HG03045 (cell line): Measurements from ENCODE around the gene INTS1.

ENCODE experiments used
- ATAC-seq: cut with Tn5 transposase; IDR thresholded peaks from one replicate; pipeline ENCODE4 v1.9.1; 2021; ENCODE audit warnings: mild to moderate bottlenecking, moderate library complexity; ENCODE audit not compliant: unreplicated experiment

Gene INTS1

DNA sequence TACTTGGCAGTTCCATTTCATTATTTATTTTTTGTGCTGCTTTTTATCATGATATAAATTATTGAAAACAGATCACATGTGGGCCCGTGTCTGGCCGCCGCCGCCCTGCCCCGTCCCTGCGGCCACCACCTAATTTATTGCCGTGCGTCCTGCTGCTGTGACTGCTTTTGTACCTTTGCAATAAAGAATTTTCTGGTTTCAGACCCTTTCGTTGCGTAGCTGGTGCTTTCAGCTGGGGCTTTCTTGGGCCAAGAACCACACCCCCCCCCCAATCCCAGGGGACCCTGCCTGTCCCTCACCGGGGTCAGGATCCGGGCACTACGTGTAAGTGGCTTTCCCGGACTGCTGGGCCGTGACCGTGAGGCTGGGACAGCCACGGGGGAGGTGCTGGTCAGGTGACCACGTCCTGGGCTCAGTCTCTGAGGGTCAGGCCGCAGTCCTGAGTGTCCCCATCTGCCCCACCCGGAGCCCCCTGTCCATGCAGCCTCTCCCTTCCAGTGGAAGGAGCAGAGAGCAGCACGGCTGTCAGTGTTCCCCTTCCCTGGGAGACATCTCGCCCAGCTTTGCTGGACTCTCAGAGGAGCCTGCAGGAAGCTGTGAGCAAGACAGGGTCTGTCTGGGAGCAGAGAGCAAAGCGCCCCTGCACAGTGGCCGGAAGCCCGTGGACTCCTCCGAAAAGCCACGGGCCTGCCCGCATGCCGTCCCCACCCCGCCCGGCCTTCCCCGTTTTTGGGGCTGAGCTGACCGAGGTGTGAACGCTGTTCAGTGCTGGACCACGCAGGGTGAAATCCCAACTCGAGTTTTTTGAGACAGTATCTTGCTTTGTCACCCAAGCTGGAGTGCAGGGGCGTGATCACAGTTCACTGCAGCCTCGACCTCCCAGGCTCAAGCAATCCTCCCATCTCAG is 38.9 kb upstream of the INTS1 start:
- ATAC-seq, result no peak

DNA sequence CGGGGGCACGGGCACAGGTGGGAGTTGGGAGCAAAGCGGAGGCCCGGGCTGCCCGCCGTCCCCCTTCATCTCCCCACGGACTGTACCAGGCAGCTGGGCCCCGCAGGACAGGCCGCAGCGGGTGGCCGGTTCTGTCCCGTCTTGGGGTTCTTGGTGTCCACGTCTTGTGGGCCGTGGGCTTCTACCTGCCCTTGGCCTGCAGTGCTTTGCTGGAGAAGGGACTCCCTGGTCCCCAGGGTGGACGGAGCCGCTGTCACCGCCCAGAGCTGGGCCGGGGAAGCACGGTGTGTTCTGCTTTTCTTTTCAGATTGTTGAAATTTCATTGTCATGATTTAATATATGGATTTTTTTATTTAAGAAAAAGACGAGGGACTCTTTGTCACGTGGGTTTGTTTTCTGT is 38.1 kb upstream of the INTS1 start:
- no peak for ATAC-seq

DNA sequence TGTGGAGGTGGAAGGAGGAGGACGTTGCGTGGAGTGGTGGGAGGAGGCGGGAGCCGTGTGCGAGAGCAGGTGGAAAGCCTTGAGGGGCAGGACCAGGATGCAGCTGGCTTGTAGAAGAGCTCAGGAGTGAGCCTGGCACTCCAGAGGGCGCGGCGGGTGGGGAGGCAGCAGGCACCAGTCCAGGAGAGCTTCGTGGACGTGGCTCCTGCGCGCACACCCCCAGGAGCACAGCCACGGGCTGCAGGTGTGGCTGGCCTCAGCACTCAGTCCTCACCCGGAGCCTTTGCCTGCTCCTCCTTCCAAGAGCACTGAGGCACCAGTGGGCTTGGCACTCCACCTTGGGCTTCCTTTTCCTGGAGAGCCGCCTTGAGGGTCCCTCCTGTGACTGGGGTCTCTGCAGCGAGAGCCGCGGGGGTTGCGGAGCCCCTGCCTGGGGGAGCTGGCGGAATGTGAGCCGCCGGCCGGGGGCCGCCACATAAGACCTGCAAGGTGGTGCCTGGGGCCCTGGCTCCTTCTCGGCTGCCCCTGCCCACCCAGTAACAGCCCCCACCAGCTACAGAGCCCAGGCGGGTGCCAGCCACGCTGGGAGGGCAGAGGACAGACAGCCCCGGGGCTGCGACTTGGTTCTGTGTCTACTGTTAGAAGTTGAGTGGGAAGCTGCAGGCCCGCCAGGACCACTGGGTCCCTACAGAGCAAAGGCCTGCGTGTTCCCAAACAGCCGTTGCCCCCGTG is 37.4 kb upstream of the INTS1 start:
- no peak for ATAC-seq

DNA sequence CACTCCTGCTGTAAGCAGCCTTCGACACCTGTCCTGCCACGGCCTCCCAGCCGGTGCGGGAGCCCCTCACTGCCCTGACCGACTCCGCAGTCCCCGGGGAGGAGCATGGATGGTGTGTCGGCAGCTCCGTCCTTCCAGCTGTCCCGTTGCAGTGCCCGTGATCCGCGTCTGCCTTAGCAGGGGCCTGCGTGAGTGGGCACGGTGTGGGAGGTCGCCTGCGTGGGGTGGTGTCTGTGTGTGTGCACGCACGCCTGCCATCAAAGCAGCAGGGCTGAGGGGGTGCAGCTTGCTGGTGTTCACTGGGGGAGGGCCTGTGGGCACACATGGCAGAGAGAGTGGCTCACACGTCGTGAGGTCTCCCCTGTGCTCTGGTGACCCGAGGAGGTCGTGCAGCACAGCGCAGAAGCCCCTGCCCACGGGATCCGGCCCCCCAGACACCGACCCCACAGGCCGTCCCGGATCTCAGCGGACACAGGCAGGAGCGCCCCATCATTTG is 36.6 kb upstream of the INTS1 start:
- no peak for ATAC-seq

DNA sequence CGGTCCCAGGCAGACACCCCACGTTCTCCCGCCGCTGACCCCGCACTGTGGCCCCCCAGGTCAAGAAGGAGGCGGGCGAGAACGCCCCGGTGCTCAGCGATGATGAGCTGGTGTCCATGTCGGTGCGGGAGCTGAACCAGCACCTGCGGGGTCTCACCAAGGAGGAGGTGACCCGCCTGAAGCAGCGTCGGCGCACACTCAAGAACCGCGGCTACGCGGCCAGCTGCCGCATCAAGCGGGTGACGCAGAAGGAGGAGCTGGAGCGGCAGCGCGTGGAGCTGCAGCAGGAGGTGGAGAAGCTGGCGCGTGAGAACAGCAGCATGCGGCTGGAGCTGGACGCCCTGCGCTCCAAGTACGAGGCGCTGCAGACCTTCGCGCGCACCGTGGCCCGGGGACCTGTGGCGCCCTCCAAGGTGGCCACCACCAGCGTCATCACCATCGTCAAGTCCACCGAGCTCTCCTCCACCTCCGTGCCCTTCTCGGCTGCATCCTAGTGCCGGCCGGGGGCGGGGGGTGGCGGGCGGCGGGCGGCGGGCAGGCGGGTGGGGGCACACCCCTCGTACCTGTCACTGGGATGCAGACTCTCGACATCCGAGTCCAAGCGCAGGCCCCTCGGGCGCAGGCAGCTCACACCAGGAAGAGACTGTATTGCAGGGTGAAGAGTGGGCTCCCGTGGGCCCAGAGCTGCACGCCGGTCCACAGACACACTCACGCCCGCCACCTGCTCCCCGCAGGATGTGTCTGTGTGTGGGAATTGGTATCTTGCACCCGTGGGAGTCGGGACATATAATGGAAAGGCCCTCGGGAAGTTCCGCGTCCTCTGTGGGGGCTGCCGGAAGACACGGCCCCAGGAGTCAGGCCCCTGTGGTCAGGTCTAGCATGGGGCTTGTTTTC is 35.9 kb upstream of the INTS1 start:
- no peak for ATAC-seq

DNA sequence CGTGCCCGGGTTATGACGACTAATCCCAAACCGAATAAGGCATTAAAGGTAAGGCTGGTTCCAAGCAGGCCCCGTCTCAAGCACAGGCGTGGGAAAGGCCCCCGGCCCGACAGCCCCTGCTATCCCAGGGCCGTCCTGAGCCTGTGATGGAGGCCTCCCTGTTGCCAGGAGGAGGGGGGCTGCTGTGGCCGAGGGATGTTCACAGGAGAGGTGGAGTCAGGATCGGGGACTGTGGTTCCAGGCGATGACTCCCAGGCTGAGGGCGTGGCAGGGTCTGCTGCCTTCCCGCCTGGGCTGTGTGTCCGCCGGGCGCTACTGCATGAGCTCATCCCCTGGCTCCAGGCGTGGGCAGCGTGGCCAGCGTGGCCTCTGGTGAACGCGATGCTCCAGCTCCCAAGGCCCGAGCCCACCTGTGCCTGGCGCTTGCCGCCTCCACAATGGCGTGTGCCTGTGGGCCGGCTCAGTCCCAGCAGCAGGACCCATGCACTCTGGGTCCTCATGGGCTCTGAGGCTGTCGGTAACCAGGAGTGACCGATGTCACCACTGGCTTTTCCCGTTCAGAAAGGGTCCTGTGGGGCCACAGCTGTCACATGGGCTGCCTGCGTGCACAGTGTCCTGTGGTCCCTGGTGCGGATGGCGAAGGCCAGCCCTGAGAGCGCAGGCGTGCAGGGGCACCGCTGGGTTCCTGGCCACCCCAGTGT is 35.1 kb upstream of the INTS1 start:
- ATAC-seq, result no peak

DNA sequence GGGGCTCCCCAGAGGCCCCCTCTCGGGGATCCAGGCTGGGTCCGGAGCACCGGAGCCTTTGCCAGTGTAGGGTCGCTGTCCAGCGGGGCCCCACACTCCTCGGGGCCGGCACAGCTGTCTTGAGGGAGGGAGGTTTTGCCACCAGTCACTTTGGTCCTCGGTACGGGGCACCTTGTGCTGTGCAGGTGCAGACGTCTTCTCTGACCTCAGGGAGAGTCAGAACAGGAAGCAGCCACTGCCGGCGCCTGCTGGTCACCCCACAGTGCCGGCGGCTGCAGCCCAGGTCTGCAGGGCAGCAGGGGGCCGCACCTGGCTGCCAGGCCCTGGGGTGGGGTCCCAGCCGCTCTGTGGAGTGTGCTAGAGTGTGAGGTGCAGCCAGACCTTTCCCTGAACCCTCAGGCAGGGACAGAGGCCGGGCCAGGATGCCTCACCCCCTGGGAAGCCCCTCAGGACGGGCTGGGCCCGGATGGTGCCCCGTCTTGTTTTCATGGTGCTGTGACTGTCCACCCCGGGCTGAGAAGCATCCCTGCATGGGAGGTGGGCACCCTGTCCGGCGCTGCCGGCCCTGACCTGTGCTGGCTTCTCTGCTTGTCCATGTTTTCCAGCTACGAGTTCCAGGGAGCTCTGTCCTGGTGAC is 34.5 kb upstream of the INTS1 start:
- no peak for ATAC-seq

DNA sequence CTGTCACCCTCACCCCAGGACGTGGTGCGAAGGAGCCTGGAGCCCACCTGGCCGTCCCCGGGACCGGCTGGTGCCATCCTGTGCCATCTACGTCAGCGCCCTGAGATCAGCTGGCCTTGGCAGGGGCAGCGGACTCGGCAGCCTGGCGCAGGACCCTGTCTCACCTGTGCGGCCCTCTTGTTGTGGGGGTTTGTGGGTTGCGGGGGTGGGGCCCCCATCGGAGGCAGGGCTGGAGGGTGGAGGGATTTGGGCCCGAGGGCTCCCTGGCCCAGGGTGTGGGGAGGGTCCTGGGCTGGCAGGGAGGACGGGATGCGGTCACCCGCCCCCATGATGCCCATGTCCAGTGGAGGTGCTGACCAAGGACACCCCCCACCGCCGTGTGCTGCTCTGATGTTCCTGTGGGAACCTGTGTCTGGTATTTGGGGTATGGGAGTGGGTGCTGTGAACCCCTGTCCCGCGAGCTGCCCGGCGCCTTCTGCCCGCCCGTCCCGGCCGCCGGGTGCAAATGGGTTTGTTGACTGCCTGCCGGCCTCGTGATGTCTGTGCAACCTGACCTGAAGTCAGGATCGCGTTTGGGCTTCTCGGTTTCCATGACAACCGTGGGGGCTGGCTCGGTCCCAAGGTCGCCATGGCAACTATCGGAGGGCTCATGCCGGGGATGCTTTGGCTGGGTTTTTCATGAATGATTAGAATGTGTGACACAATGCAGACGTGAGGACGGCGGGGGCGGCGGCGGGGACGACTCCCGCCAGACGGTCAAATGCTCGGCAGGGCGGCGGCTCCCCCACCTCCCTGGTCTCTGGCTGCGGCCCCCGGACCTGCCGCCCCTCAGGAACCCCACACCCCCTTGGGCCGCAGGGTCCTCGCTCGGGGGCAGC is 33.6 kb upstream of the INTS1 start:
- ATAC-seq, result no peak

DNA sequence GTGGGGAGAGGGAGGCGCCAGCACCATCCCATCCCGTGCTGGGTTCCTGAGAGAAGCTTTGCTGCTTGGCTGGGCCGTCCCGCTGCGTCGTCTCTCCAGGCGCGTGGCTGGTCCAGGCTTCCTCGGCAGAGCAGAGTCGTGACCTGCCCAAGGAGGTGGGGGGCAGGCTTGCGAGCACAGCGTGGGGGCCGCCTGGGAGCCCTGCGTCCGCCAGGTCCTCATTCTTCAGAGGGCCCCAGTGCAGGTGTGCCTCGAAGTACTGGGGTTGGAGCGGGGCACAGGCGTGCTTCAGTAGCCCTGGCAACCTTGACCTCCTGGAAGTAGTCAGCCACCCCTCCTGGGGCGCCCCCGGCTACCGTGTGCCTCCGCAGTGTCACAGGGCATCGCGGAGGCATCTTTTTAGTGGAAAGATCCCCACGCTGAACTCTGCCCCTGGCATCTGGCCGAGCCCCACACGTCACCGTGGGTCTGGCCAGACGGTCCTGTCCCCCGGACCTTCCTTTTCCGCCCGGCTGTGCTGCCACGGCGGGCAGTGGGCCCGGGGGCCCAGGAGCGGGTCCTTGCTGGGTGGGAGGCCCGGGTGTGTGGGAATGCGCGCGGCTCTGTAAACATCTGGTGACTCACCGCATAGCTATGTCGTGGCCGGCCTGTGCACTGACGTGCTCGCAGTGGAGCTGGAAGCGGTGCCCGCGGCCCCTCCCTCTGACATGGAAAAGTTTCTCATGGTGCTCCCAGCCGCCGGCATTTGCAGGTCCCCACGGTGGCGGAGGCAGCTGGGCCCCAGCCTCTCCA is 32.8 kb upstream of the INTS1 start:
- no peak for ATAC-seq

DNA sequence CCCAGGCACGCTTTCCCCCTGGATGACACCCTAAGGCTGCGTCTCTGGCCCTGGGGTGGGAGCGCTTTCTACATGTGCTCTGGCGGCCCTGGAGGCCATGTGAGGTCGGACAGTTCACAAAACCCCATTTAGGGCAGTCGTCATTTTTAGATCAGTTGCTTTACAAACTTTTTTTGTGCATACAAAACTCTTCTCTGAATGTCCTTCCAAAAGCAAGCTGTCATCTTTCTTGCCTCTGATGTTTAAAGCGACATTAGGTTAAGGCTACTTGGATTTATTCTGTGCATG is 32.2 kb upstream of the INTS1 start:
- no peak for ATAC-seq

DNA sequence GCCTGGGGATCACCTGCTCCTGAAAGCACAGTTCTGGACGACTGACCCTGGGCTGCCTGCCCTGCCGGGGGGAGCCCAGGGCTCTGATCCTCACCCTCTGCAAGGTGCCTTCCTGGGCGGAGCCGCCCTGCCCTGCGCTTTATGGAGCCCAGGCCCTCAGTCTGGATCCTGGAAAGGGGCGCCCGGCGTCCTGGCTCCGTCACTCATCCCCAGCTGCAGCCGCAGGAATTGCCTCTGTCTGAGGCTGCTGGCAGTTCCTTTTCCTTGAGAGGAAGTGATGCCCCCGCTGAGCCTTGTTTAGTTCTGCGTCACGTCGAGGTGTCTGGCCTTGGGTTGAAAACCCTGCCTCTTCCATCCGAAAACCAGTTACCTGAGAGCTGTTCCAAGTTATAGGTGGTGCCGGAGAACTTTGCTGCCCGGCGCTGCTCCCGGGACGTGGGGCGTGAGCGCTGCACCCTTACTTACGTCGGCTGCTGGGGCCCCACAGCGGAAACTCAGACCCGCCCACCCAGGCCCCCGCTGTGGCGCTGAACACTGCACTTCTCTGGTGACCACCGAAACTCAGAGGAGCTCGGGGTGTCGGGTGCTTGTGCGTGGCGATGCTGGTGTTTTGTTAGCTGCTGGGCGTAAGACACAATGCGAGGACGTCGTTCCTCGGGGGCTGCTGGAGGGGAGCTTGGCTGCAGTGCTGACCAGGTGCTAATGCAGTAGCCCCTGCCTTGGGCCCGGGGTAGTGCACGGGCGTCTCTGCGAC is 31.7 kb upstream of the INTS1 start:
- ATAC-seq, result no peak

DNA sequence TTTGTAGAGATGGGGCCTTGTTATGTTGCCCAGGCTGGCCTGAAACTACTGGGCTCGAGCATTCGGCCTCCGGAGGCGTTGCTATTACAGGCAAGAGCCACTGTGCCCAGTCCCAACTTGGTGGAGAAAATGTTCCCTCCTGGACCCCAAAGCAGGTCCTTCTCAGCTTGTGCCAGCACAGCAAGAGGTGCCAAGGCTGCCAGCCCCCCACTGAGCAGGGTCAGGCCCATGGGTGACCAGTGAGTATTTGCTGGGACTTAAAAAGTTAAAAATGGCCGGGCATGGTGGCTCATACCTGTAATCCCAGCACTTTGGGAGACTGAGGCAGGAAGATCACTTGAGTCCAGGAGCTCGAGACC is 30.9 kb upstream of the INTS1 start:
- ATAC-seq, result no peak

DNA sequence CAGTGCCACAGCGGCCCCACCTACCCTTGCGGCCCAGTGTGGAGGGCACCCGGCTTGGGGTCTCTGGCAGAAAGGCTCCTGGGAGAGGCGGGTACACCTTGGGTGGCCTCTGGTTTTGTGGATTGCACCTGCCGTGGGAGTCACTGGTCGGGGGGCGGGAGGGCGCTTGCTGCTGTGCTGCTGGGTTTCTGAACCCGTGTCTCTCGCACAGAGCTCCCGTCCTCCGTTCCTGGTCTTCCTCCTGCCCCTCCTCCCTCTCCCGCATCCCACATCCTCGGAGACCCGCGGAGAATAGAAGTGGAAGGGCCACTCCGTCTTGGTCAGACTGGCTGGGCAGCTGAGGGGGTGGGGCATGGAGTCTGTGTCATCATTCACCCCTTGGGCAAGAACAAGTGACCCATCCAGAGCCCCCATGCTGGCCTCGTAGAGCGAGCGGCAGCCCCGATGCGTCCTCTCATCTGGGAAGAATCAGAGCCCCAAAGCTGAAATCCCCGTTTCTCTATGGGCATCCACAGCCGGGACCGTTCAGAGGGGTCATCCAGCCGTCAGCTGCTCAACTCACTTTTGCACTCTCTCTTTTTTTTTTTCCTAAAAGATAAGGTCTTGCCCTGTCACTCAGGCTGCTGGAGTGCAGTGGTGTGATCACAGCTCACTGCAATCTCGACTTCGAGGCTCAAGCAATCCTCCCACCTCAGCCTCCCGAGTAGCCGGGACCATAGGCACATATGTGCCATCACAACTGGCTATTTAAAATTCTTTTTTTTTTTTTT is 30.3 kb upstream of the INTS1 start:
- ATAC-seq, result no peak

DNA sequence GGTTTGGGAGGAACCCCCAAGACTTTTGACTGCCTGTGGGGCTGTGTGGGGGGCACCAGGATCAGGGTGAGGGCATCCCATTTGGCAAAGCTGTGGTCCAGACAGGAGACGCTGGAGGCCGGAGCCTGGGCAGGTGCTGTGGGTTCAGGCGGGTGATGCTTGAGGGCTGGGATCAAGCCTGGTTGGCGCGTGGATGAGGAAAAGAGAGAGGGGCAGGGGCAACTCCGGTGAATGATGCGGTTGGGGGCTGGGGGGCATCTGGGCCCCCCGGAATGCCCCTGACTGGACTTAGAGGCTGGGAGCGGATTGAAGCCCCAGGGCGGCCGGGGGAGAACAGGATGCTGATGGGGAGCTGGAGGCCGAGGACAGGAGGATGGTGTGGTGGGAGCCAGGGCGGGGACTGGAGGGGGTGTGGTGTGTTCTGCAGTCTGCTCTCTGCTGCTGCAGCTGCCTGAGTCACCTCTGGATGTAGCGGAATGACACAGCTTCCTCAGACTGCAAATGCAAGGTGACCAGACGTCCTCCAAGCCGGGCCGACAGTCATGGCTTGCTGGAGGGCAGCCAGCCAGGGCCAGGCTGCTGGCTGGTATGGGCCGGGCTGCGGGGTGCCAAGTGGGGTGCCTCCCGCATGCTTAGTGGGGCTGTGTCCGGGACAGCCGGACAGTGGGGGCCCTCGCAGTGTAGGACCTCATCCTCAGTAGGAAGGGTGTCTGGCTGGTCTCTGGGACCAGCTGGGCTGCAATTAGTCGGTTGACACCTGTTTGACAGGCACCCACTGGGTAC is 29.5 kb upstream of the INTS1 start:
- no peak for ATAC-seq

DNA sequence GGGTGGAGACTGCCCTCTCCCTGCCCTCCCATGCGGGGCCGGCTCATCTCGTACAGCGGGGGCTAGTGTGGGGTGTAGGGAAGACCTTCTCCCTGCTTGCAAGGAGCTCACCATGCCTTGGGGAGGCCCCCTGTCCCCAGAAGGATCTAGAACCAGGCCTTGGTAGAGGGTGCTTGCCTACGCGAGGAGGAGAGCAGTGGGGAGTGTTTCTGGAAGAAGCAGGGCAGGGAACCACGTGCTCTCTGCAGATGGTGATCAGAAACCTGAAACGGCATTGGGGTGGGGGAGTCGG is 29.0 kb upstream of the INTS1 start:
- no peak for ATAC-seq

DNA sequence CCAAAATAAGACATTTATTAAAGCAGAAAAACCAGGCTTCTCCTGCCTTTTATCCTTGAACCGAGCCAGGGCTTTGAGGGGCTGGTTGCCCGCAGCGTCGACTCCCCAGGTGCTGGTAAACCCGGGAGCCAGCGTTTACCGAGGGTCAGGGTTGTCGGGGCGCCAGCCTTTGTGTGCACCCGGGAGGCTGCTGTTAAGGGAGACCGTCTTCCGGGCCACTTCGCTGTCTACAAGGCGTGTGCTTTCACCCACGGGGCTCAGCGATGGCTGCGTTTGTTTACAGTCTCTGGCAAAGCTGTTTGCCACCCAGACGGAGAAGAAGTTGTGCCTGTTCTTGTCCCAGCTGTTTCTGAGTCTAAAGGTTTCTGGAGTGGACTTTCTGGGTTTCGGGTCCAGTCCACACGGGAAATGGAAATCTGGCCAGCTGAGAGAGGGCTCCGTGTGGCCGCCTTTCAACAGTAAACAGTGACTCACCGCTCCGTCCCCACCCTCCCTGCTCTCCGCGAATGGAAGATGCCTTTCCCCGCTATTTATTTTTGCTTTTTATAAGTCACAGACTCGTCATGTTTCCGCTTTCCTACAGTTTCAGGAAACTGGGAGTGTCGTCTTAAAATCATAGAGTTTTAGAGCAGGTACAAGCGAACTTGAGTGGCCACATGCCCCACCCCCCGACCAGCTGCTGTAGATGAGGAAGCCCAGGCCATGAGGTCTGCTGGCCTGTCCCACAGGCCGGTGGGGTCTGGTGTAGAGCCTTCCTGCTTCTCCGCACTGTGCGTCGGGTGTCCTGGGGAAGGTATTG is 28.5 kb upstream of the INTS1 start:
- ATAC-seq, result no peak
